ENCODE data around the gene RMND1. TPM values are rescaled to one million over a fixed set of nuclear protein-coding genes. Genes with fewer than 3 reads are reported as not detected.

Gene RMND1
- total RNA-seq, 1 experiment from 2014 or later, result 27.0 TPM

DNA sequence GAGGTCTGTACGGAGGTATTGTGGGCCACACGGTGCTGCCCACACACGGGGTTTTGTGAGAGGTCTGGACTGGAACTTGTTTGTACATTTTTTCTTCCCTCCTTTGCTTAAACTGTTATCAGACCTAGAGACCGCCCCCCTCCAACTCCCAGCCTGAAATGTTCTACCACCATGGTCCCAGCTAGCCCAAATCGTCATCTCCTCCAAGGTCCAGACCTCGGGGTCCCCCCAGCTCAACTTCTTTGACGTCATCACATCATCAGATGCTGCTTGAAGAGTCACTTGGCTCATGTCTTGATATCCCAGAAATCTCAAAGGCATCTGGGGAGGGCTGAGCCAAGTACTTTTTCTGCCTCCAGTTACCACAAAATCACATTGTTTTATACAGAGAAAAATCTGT, 39.1 kb upstream of the RMND1 start:
- Histone ChIP-seq H3K27me3 (ENCODE audit: insufficient read depth, low read length) (peaks cover 8% of the 10 kb centered on the region; the same call in 1 of the 2 replicates), H2AK5ac (ENCODE audit: insufficient read length, low read length) (no peak overlapping the region), H4K8ac (replicated peaks; ENCODE audit: insufficient read length, low read depth, low read length) (no peak overlapping the region), H3K56ac (ENCODE audit: insufficient read length, low read depth, low read length) (no peak overlapping the region), H3K4ac (ENCODE audit: low read depth, low read length) (no peak overlapping the region), H3K9ac (ENCODE audit: extremely low read depth, insufficient read length, low read length) (no peak overlapping the region), H3K27ac (ENCODE audit: insufficient read length, low read depth, low read length) (no peak overlapping the region), H3K9me3 (ENCODE audit: control insufficient read depth, low read depth, low read length) (no peaks in the 10 kb centered on the region), H3K23me2 (ENCODE audit: insufficient read length, low read depth, low read length, poor library complexity, severe bottlenecking) (peaks cover 12% of the 10 kb centered on the region), H3K4me1 (ENCODE audit: insufficient read depth, low read length) (no peaks in the 10 kb centered on the region), H2BK20ac (ENCODE audit: low read depth, low read length, poor library complexity, severe bottlenecking) (no peak overlapping the region), H2BK5ac (ENCODE audit: insufficient read length, low read length) (no peak overlapping the region), H3K79me1 (ENCODE audit: insufficient read depth, low read depth, low read length, poor library complexity, severe bottlenecking) (no peaks in the 10 kb centered on the region), H2BK15ac (ENCODE audit: low read depth, low read length) (no peak overlapping the region), H3K4me2 (ENCODE audit: insufficient read depth, insufficient read length, low read length) (no peak overlapping the region), H3T11ph (ENCODE audit: low read length) (no peak overlapping the region), H4K5ac (ENCODE audit: insufficient read length, low read depth, low read length) (no peak overlapping the region), H3K79me2 (ENCODE audit: insufficient read depth, low read length) (no peaks in the 10 kb centered on the region), H4K91ac (ENCODE audit: insufficient read length, low read depth, low read length) (no peak overlapping the region), H3K14ac (ENCODE audit: insufficient read depth, low read length) (no peak overlapping the region), H4K20me1 (ENCODE audit: control insufficient read depth, insufficient read depth, insufficient read length) (no peaks in the 10 kb centered on the region), H2BK12ac (ENCODE audit: insufficient read length, low read depth, low read length) (no peak overlapping the region), H2BK120ac (ENCODE audit: low read depth, low read length, poor library complexity, severe bottlenecking) (no peak overlapping the region), H3K23ac (ENCODE audit: insufficient read length, low read depth, low read length) (no peak overlapping the region), H2AFZ (ENCODE audit: low read length) (no peak overlapping the region), H3K18ac (ENCODE audit: insufficient read length, low read depth, low read length) (no peak overlapping the region)
- no peaks in the 10 kb centered on the region for H3K36me3 Mint-ChIP-seq (ENCODE audit: insufficient read depth in 1 of 3, low read depth in 3 of 3)
- WGBS (ENCODE audit: extremely low coverage, insufficient read length, low lambda C conversion rate), result no CpG with 5 or more reads among the region's 7 CpGs
- peaks cover 38% of the 10 kb centered on the region for H3K27me3 Mint-ChIP-seq (ENCODE audit: low read depth)
- TF ChIP-seq, protein P1, sequence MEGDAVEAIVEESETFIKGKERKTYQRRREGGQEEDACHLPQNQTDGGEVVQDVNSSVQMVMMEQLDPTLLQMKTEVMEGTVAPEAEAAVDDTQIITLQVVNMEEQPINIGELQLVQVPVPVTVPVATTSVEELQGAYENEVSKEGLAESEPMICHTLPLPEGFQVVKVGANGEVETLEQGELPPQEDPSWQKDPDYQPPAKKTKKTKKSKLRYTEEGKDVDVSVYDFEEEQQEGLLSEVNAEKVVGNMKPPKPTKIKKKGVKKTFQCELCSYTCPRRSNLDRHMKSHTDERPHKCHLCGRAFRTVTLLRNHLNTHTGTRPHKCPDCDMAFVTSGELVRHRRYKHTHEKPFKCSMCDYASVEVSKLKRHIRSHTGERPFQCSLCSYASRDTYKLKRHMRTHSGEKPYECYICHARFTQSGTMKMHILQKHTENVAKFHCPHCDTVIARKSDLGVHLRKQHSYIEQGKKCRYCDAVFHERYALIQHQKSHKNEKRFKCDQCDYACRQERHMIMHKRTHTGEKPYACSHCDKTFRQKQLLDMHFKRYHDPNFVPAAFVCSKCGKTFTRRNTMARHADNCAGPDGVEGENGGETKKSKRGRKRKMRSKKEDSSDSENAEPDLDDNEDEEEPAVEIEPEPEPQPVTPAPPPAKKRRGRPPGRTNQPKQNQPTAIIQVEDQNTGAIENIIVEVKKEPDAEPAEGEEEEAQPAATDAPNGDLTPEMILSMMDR (conservative IDR thresholded peaks at IDR 0.05), result no peak
- H3K4me3 Mint-ChIP-seq, result no peak overlapping the region
- H3K4me1 Mint-ChIP-seq, result peaks cover 10 to 12% of the 10 kb centered on the region in 2 experiments; a peak in 3 of 4 replicates
- no peaks in the 10 kb centered on the region for H3K9me3 Mint-ChIP-seq
- DNase-seq, result no peak
- no peak overlapping the region; a peak in 1 of 7 replicates for H3K27ac Mint-ChIP-seq

Measured in H9 (cell line).